Erythroblast (primary cell): ENCODE measurements around the gene GTPBP6.

Experiments
- GATA1 ChIP-seq: IDR thresholded peaks from 2 replicates; pipeline ENCODE4 v1.6.1; 2011; ENCODE audit warnings: low read depth, mild to moderate bottlenecking, control low read depth, low read length, moderate library complexity
- POLR2A ChIP-seq: IDR thresholded peaks from 2 replicates; pipeline ENCODE4 v1.6.1; 2011; ENCODE audit warnings: mild to moderate bottlenecking, low read length

DNA sequence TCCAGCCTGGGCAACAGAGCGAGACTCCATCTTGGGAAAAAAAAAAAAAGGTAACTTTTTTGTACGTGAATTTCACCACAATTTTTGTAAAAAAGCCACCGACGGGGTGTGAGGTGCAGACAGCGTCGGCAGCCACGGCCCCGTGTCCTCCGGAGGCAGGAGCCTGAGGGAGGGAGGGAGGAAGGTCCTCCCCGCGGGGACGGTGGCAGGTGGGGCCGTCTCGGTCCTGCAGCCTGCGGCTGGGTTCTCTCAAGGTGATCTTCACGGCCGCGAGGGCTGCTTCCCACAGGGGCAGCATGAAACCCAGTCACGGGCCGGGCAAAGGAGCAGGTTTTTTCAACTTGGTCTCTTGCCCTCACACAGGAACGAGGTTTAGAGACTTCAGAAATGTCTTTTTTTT is 23.5 kb downstream of the GTPBP6 start:
- no peak for TF ChIP-seq POLR2A
- TF ChIP-seq GATA1, result no peak
